ENCODE data around the gene DLEC1. TPM values are rescaled to one million over a fixed set of nuclear protein-coding genes. Genes with fewer than 3 reads are reported as not detected.

The DLEC1 gene
- total and polyA plus RNA-seq, 2 donors (not counting 1 experiment from before 2014, with no cell fraction given), result under 0.01 to 0.02 TPM

DNA sequence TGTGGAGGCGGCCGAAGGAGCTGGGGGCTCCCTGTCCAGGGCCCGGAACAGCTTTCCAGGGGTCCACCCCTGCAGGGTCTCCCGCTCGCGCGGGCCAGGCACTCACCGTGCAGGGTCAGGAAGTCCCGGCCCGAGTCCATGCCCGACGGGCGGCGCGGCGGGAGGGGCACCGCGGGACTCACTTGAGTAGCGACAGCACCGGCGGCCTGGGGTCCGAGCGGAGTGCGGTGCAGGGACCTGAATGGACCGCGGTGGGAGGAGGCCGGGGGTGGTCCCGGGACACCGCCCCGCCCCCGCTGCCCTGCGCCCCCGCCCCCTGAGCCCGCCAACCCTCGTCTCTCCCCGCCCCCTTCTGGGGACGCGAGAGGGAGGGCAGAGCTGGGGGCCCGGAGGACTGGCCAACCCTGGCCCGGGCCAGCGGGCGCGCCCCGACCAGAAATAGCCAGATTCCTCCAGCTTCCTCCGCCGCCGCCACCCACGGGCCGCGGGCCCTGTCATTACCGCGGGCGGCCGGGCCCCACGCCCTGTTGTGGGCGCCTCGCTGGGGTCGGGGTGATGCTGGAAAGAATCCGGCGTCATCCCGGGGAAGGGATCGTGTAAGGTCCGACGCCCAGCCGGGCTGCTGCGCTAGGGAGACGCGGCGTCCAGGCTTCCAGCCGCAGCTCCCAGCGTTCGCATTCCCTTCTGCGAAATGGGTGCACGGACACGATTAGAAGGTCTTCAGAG lies 9.4 kb upstream of the DLEC1 start, which contains the start of gene PLCD1:
Gene PLCD1, minus strand, starts transcription at position 243 of the 726 bp plus-strand sequence. Its CDS starts 103 bp downstream, at position 140.
- Histone ChIP-seq H3K79me2 (ENCODE audit: control insufficient read depth, insufficient read depth, low read length) (no peaks in the 10 kb centered on the region), H3K27me3 (ENCODE audit: control insufficient read depth, insufficient read depth, low read length) (no peaks in the 10 kb centered on the region), H3K27ac (ENCODE audit: insufficient read depth, low read length) (peak within 1 kb of the TSS; percentile 51), H3K36me3 (ENCODE audit: control insufficient read depth, insufficient read depth, low read length) (no peaks in the 10 kb centered on the region), H3K4me1 (ENCODE audit: control insufficient read depth, extremely low read depth, insufficient read depth, low read length) (peaks cover 6% of the 10 kb centered on the region), H4K20me1 (ENCODE audit: control insufficient read depth, extremely low read depth, insufficient read depth, low read length) (no peaks in the 10 kb centered on the region), H3K9me3 (ENCODE audit: control insufficient read depth, insufficient read depth, low read depth, low read length) (no peaks in the 10 kb centered on the region), H2AFZ (ENCODE audit: low read length) (peak within 1 kb of the TSS; percentile 67), H3K4me3 (replicated peaks in 1 of 4; ENCODE audit: control extremely low read depth in 1 of 4, insufficient read depth in 1 of 4, low read depth in 3 of 4, low read length in 4 of 4) (peak within 1 kb of the TSS; percentile 55 to 72 (median 62)), H3K9ac (ENCODE audit: insufficient read depth, low read length) (peak within 1 kb of the TSS; percentile 67), H3K4me2 (ENCODE audit: extremely low read depth, insufficient read depth, low read length) (peak within 1 kb of the TSS; percentile 70)
- TF ChIP-seq EZH2 (IDR thresholded peaks at IDR 0.05; ENCODE audit: low read length, missing control alignments), result no peak
- TF ChIP-seq, protein P1, sequence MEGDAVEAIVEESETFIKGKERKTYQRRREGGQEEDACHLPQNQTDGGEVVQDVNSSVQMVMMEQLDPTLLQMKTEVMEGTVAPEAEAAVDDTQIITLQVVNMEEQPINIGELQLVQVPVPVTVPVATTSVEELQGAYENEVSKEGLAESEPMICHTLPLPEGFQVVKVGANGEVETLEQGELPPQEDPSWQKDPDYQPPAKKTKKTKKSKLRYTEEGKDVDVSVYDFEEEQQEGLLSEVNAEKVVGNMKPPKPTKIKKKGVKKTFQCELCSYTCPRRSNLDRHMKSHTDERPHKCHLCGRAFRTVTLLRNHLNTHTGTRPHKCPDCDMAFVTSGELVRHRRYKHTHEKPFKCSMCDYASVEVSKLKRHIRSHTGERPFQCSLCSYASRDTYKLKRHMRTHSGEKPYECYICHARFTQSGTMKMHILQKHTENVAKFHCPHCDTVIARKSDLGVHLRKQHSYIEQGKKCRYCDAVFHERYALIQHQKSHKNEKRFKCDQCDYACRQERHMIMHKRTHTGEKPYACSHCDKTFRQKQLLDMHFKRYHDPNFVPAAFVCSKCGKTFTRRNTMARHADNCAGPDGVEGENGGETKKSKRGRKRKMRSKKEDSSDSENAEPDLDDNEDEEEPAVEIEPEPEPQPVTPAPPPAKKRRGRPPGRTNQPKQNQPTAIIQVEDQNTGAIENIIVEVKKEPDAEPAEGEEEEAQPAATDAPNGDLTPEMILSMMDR (conservative IDR thresholded peaks at IDR 0.05 in 1 of 2, IDR thresholded peaks at IDR 0.05 in 1 of 2; ENCODE audit: low read depth in 1 of 2, low read length in 2 of 2), result no peak
- peak; percentile 64 to 71 for DNase-seq (ENCODE audit: low read depth in 2 of 2)

DNA sequence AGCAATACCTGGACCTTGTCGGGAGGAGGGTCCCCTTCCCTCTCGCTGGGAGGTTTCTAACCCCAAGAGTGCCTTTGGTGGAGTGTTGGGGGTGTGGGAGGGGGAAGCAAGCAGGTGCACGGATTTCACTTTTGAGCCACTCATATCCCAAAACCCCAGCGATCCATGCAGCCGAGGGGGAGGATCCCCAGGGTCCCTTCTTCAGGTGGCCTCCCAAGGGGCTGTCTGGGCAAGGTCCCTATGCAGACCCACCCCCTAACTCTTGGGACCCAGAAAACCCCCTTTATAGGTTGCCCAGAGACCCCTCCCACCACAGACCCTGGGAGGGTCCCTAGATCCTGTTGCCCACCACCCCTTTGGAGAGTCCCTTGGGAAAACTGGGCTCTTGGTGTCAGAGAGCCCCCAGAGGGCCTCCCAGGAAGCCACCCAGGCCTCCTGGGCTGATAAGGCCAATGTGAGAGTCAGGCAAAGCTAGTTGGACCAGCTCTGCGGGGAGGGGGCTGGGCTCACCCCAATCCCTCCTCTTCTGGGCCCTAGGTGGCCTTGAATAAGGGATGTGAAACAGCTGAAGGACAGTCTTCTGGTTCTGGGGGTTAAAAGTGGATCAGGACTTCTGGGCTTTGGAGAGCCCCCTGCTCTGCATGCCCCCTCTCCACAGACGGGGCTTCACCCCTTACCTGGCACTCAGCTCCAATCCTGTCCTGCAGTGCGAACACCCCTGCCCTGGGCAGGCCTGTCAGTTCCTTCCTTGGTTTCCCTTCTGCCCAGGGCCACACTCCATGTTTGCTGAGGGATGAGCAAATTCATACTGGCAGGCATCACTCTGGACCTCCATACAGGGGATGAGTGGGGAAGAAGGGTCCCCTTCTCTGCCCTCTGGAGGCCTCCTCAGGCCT lies 8.6 kb upstream of the DLEC1 start:
- Histone ChIP-seq H3K36me3 (ENCODE audit: control insufficient read depth, insufficient read depth, low read length) (no peaks in the 10 kb centered on the region), H2AFZ (ENCODE audit: low read length) (peak overlapping the region; percentile 67), H3K4me2 (ENCODE audit: extremely low read depth, insufficient read depth, low read length) (peak overlapping the region; percentile 70), H4K20me1 (ENCODE audit: control insufficient read depth, extremely low read depth, insufficient read depth, low read length) (no peaks in the 10 kb centered on the region), H3K27ac (ENCODE audit: insufficient read depth, low read length) (peak overlapping the region; percentile 51), H3K4me1 (ENCODE audit: control insufficient read depth, extremely low read depth, insufficient read depth, low read length) (peaks cover 5% of the 10 kb centered on the region), H3K4me3 (replicated peaks in 1 of 4; ENCODE audit: control extremely low read depth in 1 of 4, insufficient read depth in 1 of 4, low read depth in 3 of 4, low read length in 4 of 4) (peak overlapping the region; percentile 55 to 72 (median 62)), H3K9me3 (ENCODE audit: control insufficient read depth, insufficient read depth, low read depth, low read length) (no peaks in the 10 kb centered on the region), H3K9ac (ENCODE audit: insufficient read depth, low read length) (peak overlapping the region; percentile 67), H3K79me2 (ENCODE audit: control insufficient read depth, insufficient read depth, low read length) (no peaks in the 10 kb centered on the region), H3K27me3 (ENCODE audit: control insufficient read depth, insufficient read depth, low read length) (no peaks in the 10 kb centered on the region)
- no peak for DNase-seq (ENCODE audit: low read depth in 2 of 2)
- TF ChIP-seq, protein P1 (conservative IDR thresholded peaks at IDR 0.05 in 1 of 2, IDR thresholded peaks at IDR 0.05 in 1 of 2; ENCODE audit: low read depth in 1 of 2, low read length in 2 of 2), result no peak
- TF ChIP-seq EZH2 (IDR thresholded peaks at IDR 0.05; ENCODE audit: low read length, missing control alignments), result no peak
